Ovary (tissue), 9 donors: ENCODE measurements around the gene TGFBR1. TPM values are rescaled to one million over a fixed set of nuclear protein-coding genes. Genes with fewer than 3 reads are reported as not detected.

ENCODE experiments used
- DNase-seq, 5 donors: peaks; one replicate each; pipeline ENCODE4 v3.0.0-alpha.2; 2019 to 2020
- H3K27ac ChIP-seq, 2 donors: fragments of 200-600 bp; one replicate each; pipeline versions ENCODE4 v1.5.1 to v1.8.0; 2019 to 2022
- H3K27me3 ChIP-seq: fragments of 200-600 bp; one replicate; pipeline ENCODE4 v1.8.0; 2022
- H3K36me3 ChIP-seq: fragments of 200-600 bp; sonication (generic); one replicate; pipeline ENCODE4 v1.5.1; 2019
- H3K4me1 ChIP-seq: one replicate; pipeline ENCODE4 v1.8.1; 2013; ENCODE audit warnings: mild to moderate bottlenecking, moderate library complexity; ENCODE audit not compliant: insufficient read depth
- H3K4me3 ChIP-seq: fragments of 200-600 bp; sonication (generic); one replicate; pipeline ENCODE4 v1.5.1; 2017
- H3K9me3 ChIP-seq, 2 donors: fragments of 200-600 bp in 1 of 2; sonication (generic) in 1 of 2; one replicate each; pipeline versions ENCODE4 v1.5.1 to v1.8.1; 2013 to 2019; ENCODE audit warnings: mild to moderate bottlenecking in 1 of 2, moderate library complexity in 1 of 2
- CTCF ChIP-seq, 3 donors: fragments of 450-650 bp in 2 of 3; fragments of 200-600 bp in 1 of 3; IDR thresholded peaks; one replicate each; pipeline versions ENCODE4 v1.5.1 to v1.8.0; 2016 to 2022; ENCODE audit warnings: antibody characterized with exemption in 3 of 3, mild to moderate bottlenecking in 1 of 3
- EP300 ChIP-seq: sonication (generic); formaldehyde crosslinking; IDR thresholded peaks from one replicate; pipeline ENCODE4 v1.6.1; 2017; ENCODE audit warnings: antibody characterized with exemption
- POLR2A ChIP-seq: fragments of 450-650 bp; IDR thresholded peaks from one replicate; pipeline ENCODE4 v1.6.1; 2017; ENCODE audit warnings: antibody characterized with exemption, mild to moderate bottlenecking, moderate library complexity
- WGBS, 3 donors: extraction: QIAGEN DNeasy Blood & Tissue Kit in 1 of 3; methylation state at CpG; one replicate each; pipeline versions ENCODE4 v1.1.5 to v1.1.7; 2013 to 2017; 5-methylcytosine and 5-hydroxymethylcytosine counted together
- intact Hi-C, 4 donors: fragments of 100-400 bp; cut with DNase I; formaldehyde crosslinking; loops; one replicate each; pipeline versions ENCODE4 v1.11.0 to v1.15.1; 2022 to 2023
- polyA plus RNA-seq, 2 donors: library from polyadenylated mRNA; stranded (reverse); fragments of 200-250 nt in 1 of 2; fragments of 350-450 nt in 1 of 2; fragmentation: Illumina TruSeq in 1 of 2; extraction: RNeasy Lipid Tissue Mini Kit (QIAGEN cat#74804) in 1 of 2; gene quantifications; one replicate each; pipeline ENCODE4 v1.2.3, GENCODE V29; 2013 to 2014
- total RNA-seq, 7 donors: library from RNA; depleted of rRNA in 2 of 7; stranded (reverse); fragments of >200 nt in 2 of 7; fragmentation: NEBNext Ultra II Directional in 3 of 7; extraction: Animal tissue kit (Norgen Biotek cat#: 25700) in 3 of 7; gene quantifications; one replicate each; pipeline versions ENCODE4 v1.1.0 to v1.2.4, GENCODE V29; 2016 to 2023
- donor health status: DM: no; HTN: no; CAD: no; lungs with moderate emphysema.
- donor health status: DM: no; HTN: no; CAD: no.
- donor health status: Bipolar disorder and iron deficiency.
- donor health status: DM: yes; HTN: yes; CAD: no.
- donor health status: DM: no; HTN: no; CAD: no.
- donor health status: DM: yes; HTN: yes; CAD: no.

The TGFBR1 gene
- total and polyA plus RNA-seq, 9 donors: 12.5 to 55.9 (median 38.3) TPM

GRCh38 chr9:99141849-99142248 lies 36.9 kb downstream of the TGFBR1 start:
- TF ChIP-seq CTCF (IDR thresholded peaks at IDR 0.05) (no peak), POLR2A (no peak), EP300 (no peak)
- Histone ChIP-seq H3K36me3 (no peaks in the 10 kb centered on the region), H3K27ac (no peak overlapping the region), H3K27me3 (no peaks in the 10 kb centered on the region), H3K4me3 (no peak overlapping the region), H3K4me1 (no peaks in the 10 kb centered on the region), H3K9me3 (no peaks in the 10 kb centered on the region)
- DNase-seq: no peak
- intact Hi-C loops: loop anchor here in 3 of 4 donors (5.0 to 10.0 kb wide), 3 partner anchors 145 to 297 kb away; no protein-coding TSS in a partner anchor
- WGBS, 3 donors: 76 to 84% (median 84%) methylated on average over 5 of the region's 5 CpGs

GRCh38 chr9:99142275-99142674 lies 37.4 kb downstream of the TGFBR1 start:
- intact Hi-C loops: loop anchor here in 3 of 4 donors (5.0 to 10.0 kb wide), 3 partner anchors 145 to 297 kb away; no protein-coding TSS in a partner anchor
- TF ChIP-seq POLR2A (no peak), EP300 (no peak), CTCF (IDR thresholded peaks at IDR 0.05) (no peak)
- 94 to 97% (median 96%) methylated on average over 4 of the region's 4 CpGs for WGBS, 3 donors
- H3K27me3 ChIP-seq: no peaks in the 10 kb centered on the region
- H3K27ac ChIP-seq: no peak overlapping the region
- H3K9me3 ChIP-seq: no peaks in the 10 kb centered on the region
- no peak for DNase-seq
- H3K4me1 ChIP-seq: no peaks in the 10 kb centered on the region
- H3K36me3 ChIP-seq: no peaks in the 10 kb centered on the region
- no peak overlapping the region for H3K4me3 ChIP-seq

GRCh38 chr9:99143655-99144054 lies 38.7 kb downstream of the TGFBR1 start:
- DNase-seq: no peak
- Histone ChIP-seq H3K9me3 (no peaks in the 10 kb centered on the region), H3K4me3 (no peak overlapping the region), H3K4me1 (no peaks in the 10 kb centered on the region), H3K27me3 (no peaks in the 10 kb centered on the region), H3K27ac (no peak overlapping the region), H3K36me3 (no peaks in the 10 kb centered on the region)
- intact Hi-C loops: loop anchor here in 3 of 4 donors (5.0 to 10.0 kb wide), 3 partner anchors 146 to 299 kb away; no protein-coding TSS in a partner anchor
- TF ChIP-seq EP300 (no peak), POLR2A (no peak)
- WGBS, 3 donors: 96 to 98% (median 97%) methylated on average over 3 of the region's 3 CpGs

GRCh38 chr9:99144966-99145365 lies 40.1 kb downstream of the TGFBR1 start:
- no peaks in the 10 kb centered on the region for H3K36me3 ChIP-seq
- no peak for DNase-seq
- H3K9me3 ChIP-seq: no peaks in the 10 kb centered on the region
- no peak overlapping the region for H3K27ac ChIP-seq
- no peak for TF ChIP-seq POLR2A
- no peak for TF ChIP-seq EP300
- TF ChIP-seq CTCF (IDR thresholded peaks at IDR 0.05): no peak
- H3K4me1 ChIP-seq: no peaks in the 10 kb centered on the region
- no peak overlapping the region for H3K4me3 ChIP-seq
- intact Hi-C loops: loop anchor here in 3 of 4 donors (5.0 to 10.0 kb wide), 3 partner anchors 148 to 300 kb away; no protein-coding TSS in a partner anchor
- 88 to 92% (median 92%) methylated on average over 4 of the region's 4 CpGs for WGBS, 3 donors
- H3K27me3 ChIP-seq: no peaks in the 10 kb centered on the region

DNA sequence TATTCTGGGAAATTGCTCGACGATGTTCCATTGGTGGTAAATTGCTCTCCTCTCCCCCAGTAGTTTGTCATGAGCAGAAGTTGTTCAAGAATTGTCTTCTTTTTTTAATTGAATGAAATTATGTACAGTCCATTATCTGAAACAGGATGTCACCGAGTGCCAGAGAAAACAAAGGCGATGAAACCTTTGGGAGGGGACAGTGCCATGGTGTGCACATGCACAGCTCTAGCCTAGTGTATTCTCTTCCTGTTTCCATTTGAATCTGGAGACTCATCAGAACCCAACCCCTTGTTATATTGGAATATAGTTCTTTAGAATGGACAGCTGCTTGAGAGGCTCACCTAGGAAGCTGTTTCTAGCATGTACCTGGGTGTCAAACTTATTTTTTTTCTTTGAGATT lies 41.7 kb downstream of the TGFBR1 start:
- 90 to 93% (median 93%) methylated on average over 4 of the region's 4 CpGs for WGBS, 3 donors
- Histone ChIP-seq H3K27me3 (no peaks in the 10 kb centered on the region), H3K27ac (no peak overlapping the region), H3K9me3 (no peaks in the 10 kb centered on the region), H3K4me1 (no peaks in the 10 kb centered on the region), H3K36me3 (no peaks in the 10 kb centered on the region), H3K4me3 (no peak overlapping the region)
- intact Hi-C loops: loop anchor here in 2 of 4 donors (10.0 kb wide), 2 partner anchors 292 to 302 kb away; no protein-coding TSS in a partner anchor
- no peak for DNase-seq
- TF ChIP-seq EP300: no peak
- no peak for TF ChIP-seq POLR2A
- no peak for TF ChIP-seq CTCF (IDR thresholded peaks at IDR 0.05)
